Measurements from ENCODE around the gene NEB.

Gene NEB, protein sequence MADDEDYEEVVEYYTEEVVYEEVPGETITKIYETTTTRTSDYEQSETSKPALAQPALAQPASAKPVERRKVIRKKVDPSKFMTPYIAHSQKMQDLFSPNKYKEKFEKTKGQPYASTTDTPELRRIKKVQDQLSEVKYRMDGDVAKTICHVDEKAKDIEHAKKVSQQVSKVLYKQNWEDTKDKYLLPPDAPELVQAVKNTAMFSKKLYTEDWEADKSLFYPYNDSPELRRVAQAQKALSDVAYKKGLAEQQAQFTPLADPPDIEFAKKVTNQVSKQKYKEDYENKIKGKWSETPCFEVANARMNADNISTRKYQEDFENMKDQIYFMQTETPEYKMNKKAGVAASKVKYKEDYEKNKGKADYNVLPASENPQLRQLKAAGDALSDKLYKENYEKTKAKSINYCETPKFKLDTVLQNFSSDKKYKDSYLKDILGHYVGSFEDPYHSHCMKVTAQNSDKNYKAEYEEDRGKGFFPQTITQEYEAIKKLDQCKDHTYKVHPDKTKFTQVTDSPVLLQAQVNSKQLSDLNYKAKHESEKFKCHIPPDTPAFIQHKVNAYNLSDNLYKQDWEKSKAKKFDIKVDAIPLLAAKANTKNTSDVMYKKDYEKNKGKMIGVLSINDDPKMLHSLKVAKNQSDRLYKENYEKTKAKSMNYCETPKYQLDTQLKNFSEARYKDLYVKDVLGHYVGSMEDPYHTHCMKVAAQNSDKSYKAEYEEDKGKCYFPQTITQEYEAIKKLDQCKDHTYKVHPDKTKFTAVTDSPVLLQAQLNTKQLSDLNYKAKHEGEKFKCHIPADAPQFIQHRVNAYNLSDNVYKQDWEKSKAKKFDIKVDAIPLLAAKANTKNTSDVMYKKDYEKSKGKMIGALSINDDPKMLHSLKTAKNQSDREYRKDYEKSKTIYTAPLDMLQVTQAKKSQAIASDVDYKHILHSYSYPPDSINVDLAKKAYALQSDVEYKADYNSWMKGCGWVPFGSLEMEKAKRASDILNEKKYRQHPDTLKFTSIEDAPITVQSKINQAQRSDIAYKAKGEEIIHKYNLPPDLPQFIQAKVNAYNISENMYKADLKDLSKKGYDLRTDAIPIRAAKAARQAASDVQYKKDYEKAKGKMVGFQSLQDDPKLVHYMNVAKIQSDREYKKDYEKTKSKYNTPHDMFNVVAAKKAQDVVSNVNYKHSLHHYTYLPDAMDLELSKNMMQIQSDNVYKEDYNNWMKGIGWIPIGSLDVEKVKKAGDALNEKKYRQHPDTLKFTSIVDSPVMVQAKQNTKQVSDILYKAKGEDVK (N-terminal part only)

DNA sequence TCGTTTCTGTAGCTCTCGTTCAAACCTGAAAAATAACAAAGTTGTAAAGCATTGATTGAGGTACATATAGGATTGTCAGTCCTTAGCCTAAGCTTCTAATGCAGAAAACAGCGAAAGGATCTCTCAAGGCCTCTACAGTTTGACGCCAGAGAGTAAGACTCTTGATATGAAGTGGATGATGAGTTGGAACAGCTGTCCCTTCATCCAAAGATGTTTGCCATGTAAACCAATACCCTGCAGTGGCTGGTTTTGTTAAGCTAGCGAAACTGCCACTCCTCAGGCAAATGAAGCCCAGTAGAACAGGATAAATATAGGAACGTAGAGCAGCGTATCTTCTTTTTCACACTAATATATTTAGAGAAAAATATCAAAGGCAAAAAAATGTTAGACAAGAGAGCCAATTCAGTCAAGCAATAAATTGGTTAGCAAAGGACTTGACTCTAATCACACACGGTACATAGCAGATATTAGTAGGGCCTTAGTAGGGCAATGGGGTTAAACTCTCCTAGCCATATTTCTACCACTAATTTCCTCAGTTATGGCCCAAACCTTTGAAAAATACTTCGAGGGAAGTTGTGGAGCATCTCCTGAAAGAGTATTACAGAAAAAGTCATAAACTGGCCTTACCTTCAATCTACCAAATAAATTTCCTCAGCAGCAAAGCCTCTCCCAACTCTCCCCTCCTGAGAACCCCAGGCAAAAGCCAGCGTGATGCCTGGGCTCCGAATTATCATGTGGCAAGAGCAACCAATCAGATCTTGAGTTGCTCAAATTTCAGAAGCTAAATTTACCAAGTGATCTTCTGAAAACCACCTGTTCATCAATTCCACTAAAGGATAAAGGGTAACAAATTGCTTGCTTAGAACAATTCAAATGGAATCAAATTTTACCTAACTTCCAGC lies at the start of gene NEB:
TSS of gene NEB (minus strand) at position 706 of the 902 bp plus-strand sequence. CDS start 1,320 bp downstream, outside the sequence.
- DNase-seq, result no peak

DNA sequence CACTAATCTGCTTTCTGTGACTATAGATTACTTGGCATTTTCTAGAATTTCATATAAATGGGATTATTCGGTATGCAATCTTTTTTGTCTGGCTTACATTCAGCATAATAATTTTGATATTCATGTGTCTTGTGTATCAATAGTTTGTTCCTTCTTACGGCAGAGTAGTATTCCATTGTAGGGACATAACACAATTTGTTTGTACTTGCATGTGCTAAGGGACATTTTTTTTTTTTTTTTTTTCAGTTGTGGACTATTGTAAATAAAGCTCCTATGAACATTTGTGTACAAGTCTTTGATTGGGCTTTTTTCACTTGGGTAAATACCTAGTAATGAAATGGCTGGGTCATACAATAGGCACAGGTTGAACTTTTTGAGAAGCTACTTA lies 48.9 kb upstream of the NEB start:
- DNase-seq, result no peak

DNA sequence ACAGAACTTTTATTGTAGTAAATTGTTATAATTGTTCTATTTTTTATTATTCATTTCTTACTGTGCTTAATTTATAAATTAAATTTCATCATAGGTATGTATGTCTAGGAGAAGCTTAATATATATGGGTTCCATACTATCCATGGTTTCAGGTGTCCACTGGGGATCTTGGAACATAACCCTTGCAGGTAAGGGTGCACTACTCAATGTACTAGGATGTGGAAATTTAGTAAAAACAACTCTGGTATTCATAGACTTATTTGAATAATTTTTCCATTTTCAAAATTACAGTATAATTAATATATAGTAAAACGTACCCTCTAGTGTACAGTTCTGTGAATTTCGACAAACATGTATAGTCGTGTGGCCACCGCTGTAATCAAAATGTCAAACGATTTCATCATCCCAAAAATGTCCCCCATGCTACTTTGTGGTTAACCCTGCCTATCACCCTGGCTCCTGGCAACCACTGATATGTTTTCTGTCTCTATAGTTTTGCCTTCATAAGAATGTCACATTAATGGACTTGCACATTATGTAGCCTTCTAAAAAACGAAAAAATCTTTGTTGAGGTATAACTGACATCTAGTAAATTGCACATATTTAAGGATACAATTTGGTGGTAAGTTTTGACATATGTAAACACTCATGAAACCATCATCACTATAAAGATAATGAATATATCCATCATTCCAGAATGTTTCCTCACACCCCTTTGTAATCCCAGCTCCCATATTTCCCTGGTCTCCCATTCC lies 48.3 kb upstream of the NEB start:
- DNase-seq, result no peak

DNA sequence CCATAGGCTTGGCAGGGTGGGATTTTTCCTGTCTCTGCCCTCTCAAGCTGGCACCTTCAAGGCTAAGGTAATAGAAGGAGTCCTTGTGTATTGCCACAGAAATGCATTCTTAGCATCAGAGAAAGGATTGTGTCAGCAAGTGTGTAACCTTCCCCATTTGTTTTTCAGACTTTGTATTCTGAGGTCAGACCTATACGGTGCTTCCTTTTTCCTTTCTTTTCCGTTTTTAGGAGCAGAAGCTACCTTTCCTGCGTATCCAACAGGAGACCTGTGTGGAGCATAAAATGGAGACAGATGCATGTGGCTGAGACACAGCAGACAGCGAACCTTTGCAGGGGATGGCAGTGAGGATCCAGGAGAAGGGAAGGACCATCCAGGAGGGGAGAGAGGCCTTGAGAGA lies 47.4 kb upstream of the NEB start:
- no peak for DNase-seq

DNA sequence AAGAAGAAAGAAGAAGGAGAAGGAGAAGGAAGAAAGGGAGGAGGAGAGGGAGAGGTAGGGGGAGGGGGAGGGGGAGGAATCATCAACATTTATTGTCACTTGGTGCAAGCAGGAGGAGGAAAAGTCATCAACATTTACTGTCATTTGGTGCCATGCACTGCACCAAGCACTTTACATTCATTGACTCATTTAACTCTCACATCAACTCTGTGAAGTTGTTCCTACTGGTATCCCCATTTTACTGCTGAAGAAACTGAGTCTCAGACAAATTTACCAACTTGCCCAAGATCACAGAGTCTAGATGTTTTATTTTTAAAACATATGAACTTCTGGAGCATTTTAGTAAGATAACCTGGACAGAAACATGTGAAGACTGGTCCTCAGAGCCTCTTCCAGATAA lies 46.7 kb upstream of the NEB start:
- DNase-seq, result no peak

DNA sequence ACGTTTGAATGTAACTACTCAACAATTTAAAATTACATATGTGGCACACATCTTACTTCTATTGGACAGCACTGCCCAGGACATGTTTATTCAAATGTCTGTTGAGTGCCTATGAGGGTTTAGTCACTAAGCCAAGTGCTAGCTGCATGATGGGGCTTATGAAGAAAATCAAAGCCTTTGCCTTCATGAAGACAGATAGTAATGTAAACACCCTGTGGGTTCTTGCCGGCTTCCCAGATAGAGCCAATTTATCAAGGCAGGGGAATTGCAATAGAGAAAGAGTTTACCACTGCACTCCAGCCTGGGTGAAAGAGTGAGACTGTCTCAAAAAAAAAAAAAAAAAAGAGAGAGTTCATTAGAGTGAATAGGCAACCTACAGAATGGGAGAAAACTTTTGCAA lies 43.7 kb upstream of the NEB start:
- no peak for DNase-seq

DNA sequence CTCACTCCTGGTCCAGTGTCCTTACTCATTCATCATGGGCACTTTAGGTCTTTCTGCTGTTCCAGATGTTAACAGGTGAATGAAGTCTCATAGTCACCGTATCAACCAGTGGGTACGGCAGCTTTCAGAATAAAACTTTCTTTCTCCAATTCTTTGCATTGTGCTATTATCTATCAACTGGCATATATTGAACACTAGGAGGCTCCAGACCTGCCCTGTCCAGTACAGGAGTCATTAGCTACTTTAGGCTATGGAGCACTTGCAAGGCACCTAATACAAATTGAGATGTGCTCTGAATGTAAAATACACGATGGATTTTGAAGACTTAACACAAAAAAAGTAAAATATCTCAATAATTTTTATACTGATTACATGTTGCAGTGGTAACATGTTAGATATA lies 43.2 kb upstream of the NEB start:
- DNase-seq, result no peak

DNA sequence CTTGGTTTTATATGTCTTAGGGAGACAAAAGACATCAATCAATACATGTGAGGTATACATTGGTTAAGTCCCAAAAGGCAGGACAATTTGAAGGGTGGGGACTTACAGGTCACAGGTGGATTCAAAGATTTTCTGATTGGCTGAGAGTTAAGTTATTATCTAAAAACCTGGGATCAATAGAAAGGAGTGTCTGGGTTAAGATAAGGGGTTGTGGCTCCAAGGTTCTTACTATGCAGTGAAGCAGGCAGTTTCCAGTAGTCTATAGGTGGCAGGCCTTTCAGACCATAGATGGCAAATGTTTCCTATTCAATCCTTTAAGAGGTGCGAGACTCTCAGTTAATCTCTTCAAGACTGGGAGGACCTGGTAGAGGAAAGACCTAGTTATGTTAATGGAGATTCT lies 42.1 kb upstream of the NEB start:
- DNase-seq, result no peak

DNA sequence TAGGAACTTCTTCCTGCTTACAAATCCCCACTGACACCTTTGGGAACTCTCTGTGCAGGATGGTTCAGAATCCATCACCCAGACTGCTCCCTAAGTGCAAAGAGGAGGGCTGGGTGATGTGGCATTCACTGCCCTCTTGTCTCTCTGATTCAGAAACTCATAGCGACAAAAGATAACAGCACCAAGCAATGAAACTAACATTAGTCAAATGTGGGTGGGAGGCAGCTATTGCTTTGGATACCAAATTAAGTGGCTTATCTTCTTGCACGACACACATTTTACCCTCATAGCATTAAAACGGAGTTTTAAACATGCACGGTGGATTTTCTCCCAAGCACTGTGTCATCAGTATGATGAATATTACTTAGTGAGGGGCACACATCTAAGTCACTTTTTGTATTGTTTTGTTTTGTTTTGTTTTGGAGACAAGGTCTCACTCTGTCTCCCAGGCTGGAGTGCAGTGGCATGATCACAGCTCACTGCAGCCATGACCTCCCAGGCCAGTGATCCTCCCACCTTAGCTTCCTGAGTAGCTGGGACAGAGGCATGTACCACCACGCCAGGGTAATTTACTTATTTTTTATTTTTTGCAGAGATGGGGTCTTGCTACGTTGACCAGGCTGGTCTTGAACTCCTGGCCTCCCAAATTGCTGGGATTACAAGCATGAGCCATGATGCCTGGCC lies 40.9 kb upstream of the NEB start:
- DNase-seq, result no peak

DNA sequence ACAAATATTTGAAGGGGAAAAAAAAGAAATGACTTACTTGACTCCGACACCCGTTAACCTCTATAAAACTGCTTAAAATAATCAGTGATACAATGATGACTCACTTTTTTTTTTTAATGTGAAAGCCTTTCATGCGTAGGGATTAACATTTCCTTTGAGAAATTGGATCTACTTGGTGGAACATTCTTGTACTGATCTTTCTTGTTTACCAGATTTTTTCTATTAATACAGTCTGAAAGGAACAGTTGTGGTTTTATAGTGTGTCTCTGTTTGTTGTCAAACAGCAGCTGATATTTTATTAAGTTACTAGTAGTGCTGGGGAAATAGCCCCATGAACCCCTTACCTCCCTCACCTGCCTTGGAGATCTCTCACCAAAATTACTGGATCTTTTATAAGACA lies 40.2 kb upstream of the NEB start:
- DNase-seq, result no peak

DNA sequence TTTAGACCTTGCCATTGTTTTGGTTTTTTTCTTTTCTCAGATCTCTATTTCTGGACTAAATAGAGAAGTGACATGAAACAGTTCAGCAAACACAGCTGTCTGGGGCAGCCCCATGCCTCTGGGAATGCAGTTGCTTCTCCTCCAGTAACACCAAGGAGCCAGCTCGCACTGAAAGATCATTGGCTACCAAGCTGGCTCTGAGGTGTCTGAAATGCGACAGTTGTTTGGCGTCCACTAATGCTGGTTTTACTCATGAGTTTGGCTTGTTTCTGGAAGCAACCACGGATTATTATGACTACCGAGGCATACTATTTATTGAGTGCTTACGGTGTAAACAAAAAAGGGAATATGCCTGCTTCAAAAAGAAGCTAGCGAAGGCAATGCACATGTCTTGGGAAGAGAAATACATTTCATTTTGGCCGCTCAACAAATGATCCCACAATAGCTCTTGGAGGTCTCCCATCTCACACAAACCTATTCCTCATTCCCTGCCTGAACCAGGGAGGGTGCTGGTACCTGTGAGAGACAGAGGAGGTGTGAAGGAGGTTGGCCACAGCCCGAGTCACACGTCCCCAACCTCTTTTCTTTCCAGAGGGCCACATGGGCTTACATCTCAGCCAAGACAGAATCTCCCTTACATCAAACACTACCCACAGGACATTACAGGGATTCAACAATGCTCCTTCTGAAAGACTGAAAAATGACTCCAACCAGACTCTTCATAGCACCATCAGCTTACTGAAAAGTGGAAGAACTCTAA lies 37.5 kb upstream of the NEB start:
- no peak for DNase-seq

DNA sequence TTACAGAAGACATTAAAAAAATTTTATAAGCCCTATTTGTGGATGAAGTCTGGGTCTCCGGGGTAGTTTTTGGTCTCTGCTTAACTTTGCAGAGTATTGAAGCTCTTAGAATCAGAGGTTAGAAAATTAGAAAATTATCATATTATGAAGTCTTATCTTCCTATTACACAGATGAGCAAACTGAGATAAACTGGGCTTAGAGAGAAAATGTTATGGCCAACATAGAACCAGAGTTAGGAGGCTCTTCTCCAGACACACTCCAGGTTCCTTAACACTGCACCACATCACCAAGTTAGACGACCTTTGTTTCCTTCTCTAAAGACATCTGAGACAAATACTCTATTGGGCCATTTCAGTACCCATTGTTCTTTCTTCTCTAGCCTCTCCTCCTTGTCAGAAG lies 36.7 kb upstream of the NEB start:
- no peak for DNase-seq

DNA sequence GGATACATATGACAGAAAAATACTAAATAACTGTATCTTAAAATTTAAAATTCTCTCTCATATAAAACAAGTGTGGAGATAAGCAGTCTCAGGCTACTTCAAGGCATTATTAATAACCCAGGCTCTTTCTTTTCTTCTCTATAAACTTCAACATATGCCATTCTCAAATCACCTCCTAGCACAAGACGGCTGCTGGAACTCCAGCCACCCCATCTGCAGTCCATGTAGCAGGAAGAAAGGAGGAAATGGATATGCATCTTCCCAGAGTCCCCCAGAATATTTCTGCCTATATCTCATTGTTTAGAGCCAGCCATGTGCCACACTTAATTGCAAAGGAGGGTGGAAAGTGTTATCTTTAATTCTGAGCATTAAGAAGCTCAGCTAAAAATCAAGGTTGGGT lies 35.3 kb upstream of the NEB start:
- DNase-seq, result no peak

DNA sequence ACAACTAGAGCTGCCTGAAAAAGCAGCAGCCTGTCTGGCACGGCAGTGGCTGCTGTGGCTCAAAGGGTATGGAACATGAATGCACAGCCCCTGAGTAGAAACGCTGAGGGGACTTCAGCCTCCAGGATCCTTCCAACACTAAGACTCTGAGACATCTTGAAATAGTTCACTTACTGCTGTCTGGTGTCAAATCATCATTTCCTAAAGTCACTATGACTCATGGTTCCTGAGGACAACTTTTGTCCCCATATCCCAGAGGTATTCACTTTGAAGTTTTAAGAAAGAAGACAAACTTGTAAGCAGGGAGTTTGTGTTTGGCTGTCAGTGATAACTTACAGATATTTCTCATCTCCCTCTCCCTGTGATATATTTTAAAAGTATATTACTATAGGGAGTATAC lies 33.3 kb upstream of the NEB start:
- no peak for DNase-seq

DNA sequence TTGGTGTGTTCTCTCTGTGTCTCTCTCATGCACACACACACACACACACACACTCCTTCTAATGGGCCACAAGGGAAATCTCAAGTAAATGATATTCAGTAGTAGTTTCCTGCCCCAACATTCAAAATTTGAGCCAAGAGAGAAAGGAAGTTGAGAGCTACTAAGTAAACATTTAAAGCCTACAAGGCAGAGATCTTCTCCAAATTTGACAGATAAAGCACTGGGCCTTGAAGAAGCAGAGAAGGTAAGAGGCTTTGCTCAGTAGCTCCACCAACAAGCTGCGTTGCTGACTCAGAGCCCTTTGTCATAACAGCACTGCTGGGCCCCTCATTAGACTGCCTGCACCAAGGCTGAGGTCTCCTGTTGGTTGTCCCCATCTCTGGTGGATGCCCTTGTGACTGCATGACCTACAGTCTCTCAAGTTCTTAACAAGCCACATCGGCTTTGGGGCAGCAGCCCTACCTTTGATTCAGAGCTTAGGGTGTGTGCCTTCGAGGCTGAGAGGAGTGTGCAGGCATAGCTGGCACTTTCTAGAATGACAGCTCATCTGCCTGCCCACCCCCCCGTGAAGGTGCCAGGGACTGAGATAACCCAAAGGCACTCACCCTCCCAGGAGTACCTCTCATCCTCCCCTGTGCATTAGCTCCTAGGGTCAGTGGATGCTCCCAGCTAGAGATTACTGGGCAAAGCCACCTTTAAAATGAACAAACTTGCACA lies 32.3 kb upstream of the NEB start:
- DNase-seq, result peak; percentile 32

DNA sequence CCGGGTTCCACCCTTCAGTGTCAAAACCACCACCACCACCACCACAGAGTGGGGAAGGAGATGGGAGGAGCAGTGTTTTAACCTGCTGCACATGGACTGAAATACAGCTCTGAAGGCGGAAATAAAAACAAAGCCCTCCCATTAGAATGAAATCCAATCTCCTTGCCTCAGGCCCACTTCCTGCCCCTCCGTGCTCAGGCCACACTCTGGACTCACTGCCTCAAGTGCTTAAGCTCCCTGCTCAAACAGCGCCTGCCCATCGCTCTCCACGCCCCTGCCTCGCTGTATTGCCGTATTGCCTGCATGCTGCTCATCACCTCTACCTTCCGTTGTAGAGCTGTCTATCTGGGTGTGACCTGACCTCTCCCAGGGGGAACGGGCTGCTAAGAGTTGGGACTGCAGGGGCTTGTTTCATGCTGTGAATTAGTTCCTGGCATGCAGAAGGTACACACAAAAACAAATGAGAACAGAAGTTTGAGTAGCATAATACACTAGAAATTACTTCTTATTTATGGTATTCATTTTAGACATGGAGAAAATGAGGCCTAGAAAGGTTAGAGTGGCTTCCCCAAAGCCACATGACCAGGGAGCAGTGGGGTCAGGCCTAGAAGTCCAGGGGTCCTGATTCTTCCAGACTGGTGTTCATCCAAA lies 31.6 kb upstream of the NEB start:
- no peak for DNase-seq

DNA sequence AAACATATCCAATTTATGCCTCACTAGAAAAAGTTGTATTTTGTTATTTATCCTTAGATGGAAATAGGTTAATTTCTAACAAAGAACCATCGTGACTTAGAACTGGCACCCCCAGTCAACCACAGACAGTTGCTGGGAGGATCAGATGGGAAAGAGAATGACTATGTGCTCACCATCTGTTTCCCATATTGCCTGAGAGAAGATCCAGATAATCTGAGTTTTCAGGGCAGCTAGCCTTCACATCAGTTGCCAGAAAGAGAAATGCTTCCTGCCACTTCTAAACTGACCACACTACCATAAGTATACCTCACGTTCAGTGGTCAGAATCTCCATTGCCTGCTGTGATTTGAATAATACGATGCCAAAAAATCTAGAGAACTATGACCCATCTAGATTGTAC lies 28.4 kb upstream of the NEB start:
- DNase-seq, result no peak

DNA sequence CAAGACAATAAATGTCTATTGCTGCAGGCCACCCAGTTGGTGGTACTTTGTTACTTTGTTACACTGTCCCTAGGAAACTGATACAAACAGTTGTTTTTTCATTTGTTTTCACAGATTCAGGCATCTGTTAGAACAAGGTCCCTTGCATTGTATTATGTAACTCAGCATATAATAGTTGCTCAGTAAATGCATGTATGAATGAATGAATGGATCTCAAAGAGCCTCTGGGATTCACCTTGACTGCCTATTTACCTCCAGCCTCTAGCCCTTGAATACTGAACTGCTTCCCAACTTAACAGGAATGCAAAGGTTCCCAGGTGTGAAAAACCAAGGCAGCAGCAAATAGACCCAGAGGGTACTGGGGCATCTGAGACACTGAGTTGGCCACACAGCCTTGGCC lies 27.4 kb upstream of the NEB start:
- no peak for DNase-seq

DNA sequence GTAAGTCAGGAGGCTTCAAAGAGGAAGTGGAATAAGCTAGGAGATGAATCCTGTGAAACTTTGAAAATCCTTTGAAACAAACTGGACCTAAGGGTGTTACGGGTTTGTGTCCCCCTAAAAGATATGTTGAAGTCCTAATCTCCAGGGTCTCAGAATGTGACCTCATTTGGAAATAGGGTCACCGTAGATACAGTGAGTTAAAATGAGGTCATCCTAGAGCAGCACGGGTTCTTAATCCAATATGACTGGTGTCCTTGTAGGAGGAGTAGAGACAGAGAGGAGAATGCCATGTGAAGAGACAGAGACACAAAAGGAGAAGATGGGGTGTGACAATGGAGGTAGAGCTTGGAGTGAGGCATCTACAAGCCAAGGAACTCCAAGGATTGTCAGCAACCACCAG lies 26.9 kb upstream of the NEB start:
- DNase-seq, result no peak
